ENCODE measurements around the gene GCNT1. TPM values are rescaled to one million over a fixed set of nuclear protein-coding genes. Genes with fewer than 3 reads are reported as not detected.

The GCNT1 gene
- total RNA-seq, 4 donors from 2014 or later: 3.7 to 12.1 (median 6.0) TPM

GRCh38 chr9:76417394-76417793 lies 41.6 kb upstream of the GCNT1 start:
- no peak for DNase-seq (ENCODE audit: low spot score in 2 of 2)
- intact Hi-C loops (cut with DNase I; ENCODE audit: low total_unique reads): no loop called here
- 0 to 30% methylated on average over 1 of the region's 1 CpG for WGBS, 2 donors
- no peak overlapping the region for H3K4me3 ChIP-seq (ENCODE audit: low read depth, poor library complexity, severe bottlenecking)
- TF ChIP-seq POLR2A (IDR thresholded peaks at IDR 0.05) (no peak), CTCF (IDR thresholded peaks at IDR 0.05) (no peak)

GRCh38 chr9:76419782-76420380 lies 39.1 kb upstream of the GCNT1 start:
- 72 to 81% methylated on average over 2 of the region's 2 CpGs for WGBS, 2 donors
- intact Hi-C loops (cut with DNase I; ENCODE audit: low total_unique reads): no loop called here
- no peak for TF ChIP-seq CTCF (IDR thresholded peaks at IDR 0.05)
- TF ChIP-seq POLR2A (IDR thresholded peaks at IDR 0.05): no peak
- DNase-seq (ENCODE audit: low spot score in 2 of 2): no peak
- H3K4me3 ChIP-seq (ENCODE audit: low read depth, poor library complexity, severe bottlenecking): no peak overlapping the region

GRCh38 chr9:76423216-76424177 lies 35.5 kb upstream of the GCNT1 start:
- 45 to 62% methylated on average over 2 of the region's 2 CpGs for WGBS, 2 donors
- intact Hi-C loops (cut with DNase I; ENCODE audit: low total_unique reads): no loop called here
- DNase-seq (ENCODE audit: low spot score in 2 of 2): no peak
- no peak overlapping the region for H3K4me3 ChIP-seq (ENCODE audit: low read depth, poor library complexity, severe bottlenecking)
- no peak for TF ChIP-seq CTCF (IDR thresholded peaks at IDR 0.05)
- no peak for TF ChIP-seq POLR2A (IDR thresholded peaks at IDR 0.05)

- TF ChIP-seq POLR2A (IDR thresholded peaks at IDR 0.05) (no peak), CTCF (IDR thresholded peaks at IDR 0.05) (no peak)
- intact Hi-C loops (cut with DNase I; ENCODE audit: low total_unique reads): no loop called here
- WGBS, 2 donors: 91 to 95% methylated on average over 4 of the region's 4 CpGs
- H3K4me3 ChIP-seq (ENCODE audit: low read depth, poor library complexity, severe bottlenecking): no peak overlapping the region
- DNase-seq (ENCODE audit: low spot score in 2 of 2): no peak
Measured at GRCh38 chr9:76424491-76424890, 34.5 kb upstream of the GCNT1 start.

- no peak overlapping the region for H3K4me3 ChIP-seq (ENCODE audit: low read depth, poor library complexity, severe bottlenecking)
- intact Hi-C loops (cut with DNase I; ENCODE audit: low total_unique reads): loop anchor here (5.0 kb wide), 1 partner anchor 594 kb away; no protein-coding TSS in a partner anchor
- no peak for DNase-seq (ENCODE audit: low spot score in 2 of 2)
- WGBS, 2 donors: 86% methylated on average over 8 of the region's 8 CpGs
- TF ChIP-seq POLR2A (IDR thresholded peaks at IDR 0.05): no peak
- TF ChIP-seq CTCF (IDR thresholded peaks at IDR 0.05): no peak
Measured at GRCh38 chr9:76425677-76426453, 33.1 kb upstream of the GCNT1 start.

All from lower leg skin (tissue), 4 donors.